KBM-7 (cell line): Measurements from ENCODE around the gene OSER1.
"Not testable (repeated sequence)": the region's sequence is repeated elsewhere in the genome, so short reads cannot be mapped to it uniquely, and the experiment has no call there.

ENCODE experiments used
- DNase-seq: peaks from one replicate; pipeline ENCODE4 v3.0.0-alpha.2; 2015
- in situ Hi-C: fragments of 300-500 bp; cut with MboI; formaldehyde crosslinking; loops from 2 replicates; pipeline ENCODE4 v1.14.3; 2020; ENCODE audit warnings: low sequenced_read_pairs, low pct_unique_long_range_greater_than_20kb, mixed read lengths

The OSER1 gene

GRCh38 chr20:44210406-44211176 is at the start of gene OSER1:
TSS of gene OSER1 (minus strand) at chr20:44210771. CDS start at chr20:44206957, 3,814 bp downstream.
- in situ Hi-C loops, result loop anchor here (25.0 kb wide), 1 partner anchor 177 kb away; no protein-coding TSS in a partner anchor
- DNase-seq, result peak; percentile 98

DNA sequence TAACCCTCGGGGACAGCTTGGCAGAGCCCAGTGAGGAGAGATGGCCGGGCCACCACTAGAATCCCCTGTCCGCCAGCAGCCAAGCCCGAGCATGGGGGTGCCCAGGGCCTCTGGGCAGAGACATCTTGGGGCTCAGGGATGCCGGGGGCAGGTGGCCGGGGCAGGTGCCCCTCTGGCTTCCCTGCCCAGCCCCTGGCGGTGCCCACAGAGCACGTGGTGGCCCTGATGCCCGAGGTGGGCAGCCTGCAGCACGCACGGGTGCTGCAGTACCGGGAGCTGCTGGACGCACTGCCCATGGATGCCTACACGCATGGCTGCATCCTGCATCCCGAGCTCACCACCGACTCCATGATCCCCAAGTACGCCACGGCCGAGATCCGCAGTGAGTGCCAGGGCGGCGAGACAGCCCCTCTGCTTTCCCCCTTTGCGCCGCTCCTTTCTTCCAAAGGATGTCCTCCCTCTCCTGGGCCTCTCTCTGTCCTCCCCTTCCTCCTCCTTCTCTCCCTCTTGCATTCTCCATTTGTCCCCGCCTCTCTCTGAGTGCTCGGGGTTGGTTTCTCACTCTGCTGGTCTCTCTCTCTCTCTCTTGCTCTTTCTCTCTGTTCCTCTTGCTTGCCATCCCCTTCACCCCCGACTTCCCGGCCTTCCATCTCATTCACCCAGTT is 47.8 kb upstream of the OSER1 start:
- no peak for DNase-seq
- in situ Hi-C loops, result no loop called here

GRCh38 chr20:44256961-44257360 is 46.4 kb upstream of the OSER1 start:
- in situ Hi-C loops, result no loop called here
- DNase-seq, result no peak

GRCh38 chr20:44255942-44256341 is 45.4 kb upstream of the OSER1 start:
- DNase-seq, result no peak
- in situ Hi-C loops, result no loop called here

DNA sequence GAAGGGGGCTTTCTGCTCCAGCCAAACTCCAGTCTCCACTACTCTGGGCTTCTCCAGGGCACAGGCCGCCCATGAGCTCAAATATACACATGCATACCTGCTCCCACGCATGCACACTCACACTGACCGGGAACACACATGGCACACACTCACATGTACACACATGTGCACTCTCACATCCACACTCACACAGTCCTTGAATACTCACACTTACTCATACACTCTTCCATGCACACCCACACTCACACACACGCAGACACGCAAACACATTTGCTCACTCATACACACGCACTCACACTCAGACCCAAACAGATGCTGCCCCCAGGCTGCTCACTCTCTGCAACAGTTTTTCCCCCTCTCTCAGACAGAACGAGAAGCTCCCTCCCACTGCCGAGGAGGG is 43.5 kb upstream of the OSER1 start:
- DNase-seq, result no peak
- in situ Hi-C loops, result no loop called here

DNA sequence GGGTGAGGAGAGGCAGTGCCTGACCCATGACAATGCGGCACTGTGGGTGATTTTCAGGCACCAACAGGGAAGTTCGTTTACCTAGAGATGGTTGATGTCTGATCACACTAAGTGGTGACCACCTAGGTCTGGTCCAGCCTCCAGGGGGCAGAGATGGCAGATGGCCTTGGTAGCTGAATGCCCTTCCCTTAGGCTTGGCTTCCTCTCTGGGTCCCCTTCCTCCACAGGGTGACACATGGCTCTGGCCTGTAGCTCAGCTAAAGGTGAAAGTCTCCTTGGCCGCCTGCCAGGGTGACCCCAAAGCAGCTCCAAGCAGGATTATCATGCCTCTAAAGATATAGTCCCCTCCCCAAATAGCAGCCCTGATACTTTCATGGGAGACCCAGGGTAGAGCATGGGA is 43.0 kb upstream of the OSER1 start:
- no peak for DNase-seq
- in situ Hi-C loops, result no loop called here

GRCh38 chr20:44251284-44251683 is 40.7 kb upstream of the OSER1 start:
- in situ Hi-C loops, result no loop called here
- DNase-seq, result no peak

- peak; percentile 3 for DNase-seq
- in situ Hi-C loops, result no loop called here
Observed at GRCh38 chr20:44248410-44248759, 37.8 kb upstream of the OSER1 start.

DNA sequence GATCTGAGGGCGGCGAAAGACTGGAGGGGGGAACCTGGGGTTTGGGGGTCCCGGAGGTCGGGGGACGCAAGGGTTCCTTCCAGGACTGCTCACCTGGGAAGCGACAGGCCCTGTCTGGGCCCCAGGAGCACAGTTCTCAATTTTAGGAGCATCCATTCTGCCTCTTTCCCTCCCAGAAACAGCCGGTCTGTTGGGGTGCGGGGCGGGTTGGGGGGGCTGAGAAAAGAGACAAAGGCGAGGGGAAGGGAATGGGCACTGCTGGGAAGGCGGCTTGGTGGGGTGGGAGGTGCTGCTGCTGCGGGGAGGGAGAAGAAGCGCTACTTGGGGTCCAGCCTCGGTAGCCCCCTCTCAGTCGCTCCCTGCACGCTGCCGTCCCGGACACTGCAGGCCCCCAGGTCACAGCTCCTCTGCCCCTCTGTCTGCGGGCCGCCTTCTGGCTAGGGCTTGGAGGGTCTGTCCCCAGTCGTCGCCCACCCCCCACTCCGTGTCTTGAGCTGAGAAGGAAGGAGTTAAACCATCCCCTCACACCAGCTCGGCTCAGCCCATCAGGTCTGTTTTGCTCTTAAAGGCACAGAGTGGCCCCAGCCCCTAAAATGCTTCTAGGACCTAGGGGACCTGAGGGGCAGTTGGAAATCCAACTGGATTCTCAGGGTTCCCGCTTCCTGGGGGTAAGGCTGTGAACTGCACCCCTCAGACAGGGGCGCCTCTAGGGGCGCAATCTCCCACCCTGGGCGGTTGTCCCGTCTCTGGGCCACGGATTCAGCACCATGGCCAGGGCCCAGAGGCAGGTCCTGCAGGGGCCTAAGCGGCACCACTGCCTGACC is 37.2 kb upstream of the OSER1 start:
- peak; percentile 43 for DNase-seq

DNA sequence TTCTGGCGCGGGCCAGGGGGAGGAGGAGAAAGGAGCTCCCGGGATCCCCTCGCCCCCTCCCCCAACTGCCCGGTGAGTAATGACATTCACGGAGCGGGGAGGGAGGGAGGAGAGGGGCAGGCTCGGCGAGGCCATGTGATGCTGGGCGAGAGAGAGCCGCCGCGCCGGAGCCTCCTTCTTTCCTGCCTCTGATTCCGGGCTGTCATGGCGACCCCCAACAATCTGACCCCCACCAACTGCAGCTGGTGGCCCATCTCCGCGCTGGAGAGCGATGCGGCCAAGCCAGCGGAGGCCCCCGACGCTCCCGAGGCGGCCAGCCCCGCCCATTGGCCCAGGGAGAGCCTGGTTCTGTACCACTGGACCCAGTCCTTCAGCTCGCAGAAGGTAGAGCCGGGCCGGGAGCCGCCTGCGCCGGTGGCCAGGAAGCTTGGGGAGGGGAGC is 36.6 kb upstream of the OSER1 start, which contains the start of gene GDAP1L1:
TSS of gene GDAP1L1 (plus strand) at position 178 of the 441 bp plus-strand sequence. CDS start at position 205, 27 bp downstream.
- in situ Hi-C loops, result no loop called here
- DNase-seq, result no peak

More for the DNA sequence above, 37.2 kb upstream of the OSER1 start:
- in situ Hi-C loops, result no loop called here

GRCh38 chr20:44245977-44246376 is 35.4 kb upstream of the OSER1 start:
- DNase-seq, result no peak
- in situ Hi-C loops, result no loop called here

- DNase-seq, result no peak
- in situ Hi-C loops, result no loop called here
Observed at GRCh38 chr20:44241796-44242195, 31.2 kb upstream of the OSER1 start.

- in situ Hi-C loops, DNase-seq: not testable (repeated sequence)
Observed at GRCh38 chr20:44236840-44237239, 26.3 kb upstream of the OSER1 start.

GRCh38 chr20:44235702-44236101 is 25.1 kb upstream of the OSER1 start:
- in situ Hi-C loops, result no loop called here
- no peak for DNase-seq

GRCh38 chr20:44234566-44235317 is 24.2 kb upstream of the OSER1 start:
- no peak for DNase-seq
- in situ Hi-C loops, result no loop called here

DNA sequence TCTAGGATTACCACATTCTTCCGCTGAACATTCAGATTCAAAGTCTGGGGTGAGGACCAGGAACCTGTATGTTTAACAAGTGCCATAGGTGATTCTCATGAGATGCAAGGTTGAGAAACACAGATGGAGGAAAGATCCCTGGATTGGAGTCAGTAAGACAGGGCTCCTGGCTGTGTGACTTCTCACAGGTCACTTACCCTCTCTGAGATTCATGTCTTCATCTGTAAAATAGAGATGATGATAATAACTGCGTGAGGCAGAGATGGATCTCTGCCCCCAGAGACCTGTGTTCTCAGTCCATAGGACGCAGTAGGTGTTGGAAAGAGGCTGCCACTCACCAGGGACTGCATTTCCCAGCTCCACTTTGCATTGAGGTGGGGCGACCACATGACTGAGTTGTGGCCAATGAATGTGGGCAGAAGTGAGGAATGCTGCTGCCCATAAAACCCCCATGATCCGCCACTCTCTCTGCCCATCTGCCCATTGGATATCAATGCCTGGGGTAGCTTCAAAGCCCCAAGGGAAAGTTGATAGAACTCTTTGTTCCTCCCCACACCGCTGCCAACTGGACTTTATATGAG is 23.0 kb upstream of the OSER1 start:
- DNase-seq, result no peak

DNA sequence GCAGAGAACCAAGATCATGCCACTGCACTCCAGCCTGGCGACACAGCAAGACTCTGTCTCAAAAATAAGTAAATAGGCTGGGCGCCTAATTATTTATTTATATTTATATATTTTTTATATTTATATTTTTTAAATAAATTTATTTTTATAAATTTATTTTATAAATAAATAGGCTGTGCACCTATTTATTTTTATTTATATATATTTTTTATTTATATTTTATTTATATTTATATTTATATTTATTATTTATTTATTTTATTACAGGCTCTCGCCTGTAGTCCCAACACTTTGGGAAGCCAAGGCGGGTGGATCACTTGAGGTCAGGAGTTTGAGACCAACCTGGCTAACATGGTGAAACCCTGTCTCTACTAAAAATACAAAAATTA is 21.9 kb upstream of the OSER1 start:
- DNase-seq, in situ Hi-C loops: not testable (repeated sequence)

More for the DNA sequence above, 23.0 kb upstream of the OSER1 start:
- in situ Hi-C loops, result no loop called here

GRCh38 chr20:44231713-44232468 is 21.3 kb upstream of the OSER1 start:
- DNase-seq, result no peak

More at GRCh38 chr20:44231713-44232468, 21.3 kb upstream of the OSER1 start:
- in situ Hi-C loops, result no loop called here
